ENCODE data around the gene ANKRD6. TPM values are rescaled to one million over a fixed set of nuclear protein-coding genes. Genes with fewer than 3 reads are reported as not detected.

The ANKRD6 gene
- total and polyA plus RNA-seq, 2 donors (not counting 3 experiments of a cell fraction or from before 2014, with no cell fraction given), result 3.4 to 9.6 TPM

GRCh38 chr6:89492025-89492640 is 59.2 kb downstream of the ANKRD6 start:
- H3K36me3 ChIP-seq (ENCODE audit: control insufficient read depth in 2 of 2, extremely low read depth in 1 of 2, insufficient read depth in 2 of 2, low read length in 2 of 2), result no peaks in the 10 kb centered on the region
- H3K9ac ChIP-seq (replicated peaks; ENCODE audit: extremely low read depth, insufficient read depth, low read length), result no peak overlapping the region
- ChIA-PET POLR2A (no interaction called here), CTCF (no interaction called here)
- no peaks in the 10 kb centered on the region for H3K79me2 ChIP-seq (ENCODE audit: control insufficient read depth, insufficient read depth, low read length)
- no peaks in the 10 kb centered on the region for H4K20me1 ChIP-seq (replicated peaks; ENCODE audit: control insufficient read depth, extremely low read depth, insufficient read depth, low read length)
- FAIRE-seq (no peak), DNase-seq (ENCODE audit: low read depth, low spot score) (no peak)
- H3K4me2 ChIP-seq (ENCODE audit: insufficient read depth, low read length), result no peak overlapping the region
- no peak overlapping the region for H3K27ac ChIP-seq (ENCODE audit: insufficient read depth, low read depth, low read length)
- no peaks in the 10 kb centered on the region for H3K9me1 ChIP-seq (replicated peaks; ENCODE audit: control insufficient read depth, extremely low read depth, insufficient read depth, low read length)
- H3K27me3 ChIP-seq (ENCODE audit: control insufficient read depth in 2 of 2, insufficient read depth in 2 of 2, low read length in 2 of 2), result peaks cover 3 to 5% of the 10 kb centered on the region in 2 experiments
- H3K4me1 ChIP-seq (ENCODE audit: control insufficient read depth, extremely low read depth, insufficient read depth, low read length), result peaks cover 4% of the 10 kb centered on the region
- no peak overlapping the region for H2AFZ ChIP-seq (ENCODE audit: low read depth, low read length)
- no peak overlapping the region for H3K4me3 ChIP-seq (replicated peaks in 1 of 3; ENCODE audit: insufficient read depth in 1 of 3, low read depth in 1 of 3, low read length in 3 of 3)
- no peaks in the 10 kb centered on the region for H3K9me3 ChIP-seq (replicated peaks; ENCODE audit: control insufficient read depth, insufficient read depth, low read length)
- TF ChIP-seq MAX (IDR thresholded peaks at IDR 0.05; ENCODE audit: insufficient read depth, insufficient read length) (no peak), POLR2A (IDR thresholded peaks at IDR 0.05; ENCODE audit: low read depth, low read length) (no peak)
- intact Hi-C loops (cut with micrococcal nuclease), result no loop called here
- dilution Hi-C loops (cut with MboI; ENCODE audit: extremely low pct_ligation_motif_present, low sequenced_read_pairs), result no loop called here
- no TSS peak for BruUV-seq (replicated peaks)

GRCh38 chr6:89494131-89494793 is 61.3 kb downstream of the ANKRD6 start:
- FAIRE-seq (no peak), DNase-seq (ENCODE audit: low read depth, low spot score) (no peak)
- H4K20me1 ChIP-seq (replicated peaks; ENCODE audit: control insufficient read depth, extremely low read depth, insufficient read depth, low read length), result no peaks in the 10 kb centered on the region
- no peak overlapping the region for H3K9ac ChIP-seq (replicated peaks; ENCODE audit: extremely low read depth, insufficient read depth, low read length)
- no peak overlapping the region for H3K4me3 ChIP-seq (replicated peaks in 1 of 3; ENCODE audit: insufficient read depth in 1 of 3, low read depth in 1 of 3, low read length in 3 of 3)
- intact Hi-C loops (cut with micrococcal nuclease) (no loop called here), dilution Hi-C loops (cut with MboI; ENCODE audit: extremely low pct_ligation_motif_present, low sequenced_read_pairs) (no loop called here)
- H3K4me1 ChIP-seq (ENCODE audit: control insufficient read depth, extremely low read depth, insufficient read depth, low read length), result peaks cover 4% of the 10 kb centered on the region
- TF ChIP-seq, protein P1, sequence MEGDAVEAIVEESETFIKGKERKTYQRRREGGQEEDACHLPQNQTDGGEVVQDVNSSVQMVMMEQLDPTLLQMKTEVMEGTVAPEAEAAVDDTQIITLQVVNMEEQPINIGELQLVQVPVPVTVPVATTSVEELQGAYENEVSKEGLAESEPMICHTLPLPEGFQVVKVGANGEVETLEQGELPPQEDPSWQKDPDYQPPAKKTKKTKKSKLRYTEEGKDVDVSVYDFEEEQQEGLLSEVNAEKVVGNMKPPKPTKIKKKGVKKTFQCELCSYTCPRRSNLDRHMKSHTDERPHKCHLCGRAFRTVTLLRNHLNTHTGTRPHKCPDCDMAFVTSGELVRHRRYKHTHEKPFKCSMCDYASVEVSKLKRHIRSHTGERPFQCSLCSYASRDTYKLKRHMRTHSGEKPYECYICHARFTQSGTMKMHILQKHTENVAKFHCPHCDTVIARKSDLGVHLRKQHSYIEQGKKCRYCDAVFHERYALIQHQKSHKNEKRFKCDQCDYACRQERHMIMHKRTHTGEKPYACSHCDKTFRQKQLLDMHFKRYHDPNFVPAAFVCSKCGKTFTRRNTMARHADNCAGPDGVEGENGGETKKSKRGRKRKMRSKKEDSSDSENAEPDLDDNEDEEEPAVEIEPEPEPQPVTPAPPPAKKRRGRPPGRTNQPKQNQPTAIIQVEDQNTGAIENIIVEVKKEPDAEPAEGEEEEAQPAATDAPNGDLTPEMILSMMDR (IDR thresholded peaks at IDR 0.05; ENCODE audit: extremely low read depth in 1 of 2, insufficient read depth in 1 of 2, low read depth in 1 of 2, low read length in 2 of 2), result no peak
- TF ChIP-seq GATA2 (IDR thresholded peaks at IDR 0.05; ENCODE audit: insufficient read depth, insufficient read length, low read depth, low read length) (no peak), MYC (IDR thresholded peaks at IDR 0.05; ENCODE audit: low read depth, low read length) (no peak), POLR2A (IDR thresholded peaks at IDR 0.05; ENCODE audit: low read depth, low read length) (no peak), EZH2 (IDR thresholded peaks at IDR 0.05; ENCODE audit: borderline replicate concordance, low read depth, low read length, severe bottlenecking) (no peak)
- no peak overlapping the region for H3K4me2 ChIP-seq (ENCODE audit: insufficient read depth, low read length)
- H3K9me3 ChIP-seq (replicated peaks; ENCODE audit: control insufficient read depth, insufficient read depth, low read length), result no peaks in the 10 kb centered on the region
- ChIA-PET POLR2A (no interaction called here), CTCF (no interaction called here)
- H3K79me2 ChIP-seq (ENCODE audit: control insufficient read depth, insufficient read depth, low read length), result no peaks in the 10 kb centered on the region
- H3K36me3 ChIP-seq (ENCODE audit: control insufficient read depth in 2 of 2, extremely low read depth in 1 of 2, insufficient read depth in 2 of 2, low read length in 2 of 2), result no peaks in the 10 kb centered on the region
- no TSS peak for BruUV-seq (replicated peaks)
- H3K27me3 ChIP-seq (ENCODE audit: control insufficient read depth in 2 of 2, insufficient read depth in 2 of 2, low read length in 2 of 2), result peaks cover 3 to 8% of the 10 kb centered on the region in 2 experiments
- no peak overlapping the region for H2AFZ ChIP-seq (ENCODE audit: low read depth, low read length)
- H3K27ac ChIP-seq (ENCODE audit: insufficient read depth, low read depth, low read length), result no peak overlapping the region
- no peaks in the 10 kb centered on the region for H3K9me1 ChIP-seq (replicated peaks; ENCODE audit: control insufficient read depth, extremely low read depth, insufficient read depth, low read length)
